Limb (tissue), 2 donors: Measurements from ENCODE around the gene WDR47.
A peak's percentile ranks its signal among the peaks of the same experiment; 100 is the strongest.
"Not testable (repeated sequence)": the region's sequence is repeated elsewhere in the genome, so short reads cannot be mapped to it uniquely, and the experiment has no call there.

Experiments used
- DNase-seq, 2 donors: peaks; one replicate each; pipeline ENCODE4 v3.0.0-alpha.2; 2016; ENCODE audit errors: extremely low spot score in 2 of 2

Gene WDR47

GRCh38 chr1:109052145-109052544, 10.2 kb upstream of the WDR47 start:
- DNase-seq = not testable (repeated sequence)

- no peak for DNase-seq
These were observed 8.5 kb upstream of the WDR47 start for GRCh38 chr1:109050228-109050995.

GRCh38 chr1:109048335-109048734, 6.4 kb upstream of the WDR47 start:
- no peak for DNase-seq

- no peak for DNase-seq
These were observed 5.4 kb upstream of the WDR47 start for GRCh38 chr1:109047339-109047738.

GRCh38 chr1:109046671-109047070, 4.8 kb upstream of the WDR47 start:
- no peak for DNase-seq

- DNase-seq = no peak
These were observed 3.7 kb upstream of the WDR47 start for GRCh38 chr1:109045595-109045994.

- DNase-seq = peak; percentile 18 to 69
These were observed 797 bp downstream of the WDR47 start for GRCh38 chr1:109040989-109041620.

- DNase-seq = no peak
These were observed 1.3 kb downstream of the WDR47 start for GRCh38 chr1:109040627-109040988.

GRCh38 chr1:109034382-109034781, 7.5 kb downstream of the WDR47 start:
- no peak for DNase-seq

GRCh38 chr1:109029493-109029892, 12.4 kb downstream of the WDR47 start:
- not testable (repeated sequence) for DNase-seq

GRCh38 chr1:109027841-109028240, 14.1 kb downstream of the WDR47 start:
- no peak for DNase-seq

GRCh38 chr1:109025694-109026093, 16.2 kb downstream of the WDR47 start:
- DNase-seq = no peak

GRCh38 chr1:109024646-109025045, 17.3 kb downstream of the WDR47 start:
- DNase-seq = no peak

- DNase-seq = no peak
These were observed 21.1 kb downstream of the WDR47 start for GRCh38 chr1:109020693-109021257.

GRCh38 chr1:109017719-109018118, 24.2 kb downstream of the WDR47 start:
- DNase-seq = not testable (repeated sequence)

- DNase-seq = no peak
These were observed 24.8 kb downstream of the WDR47 start for GRCh38 chr1:109017134-109017533.

- no peak for DNase-seq
These were observed 30.6 kb downstream of the WDR47 start for GRCh38 chr1:109011335-109011734.

GRCh38 chr1:108996622-108997021, 45.3 kb downstream of the WDR47 start:
- DNase-seq = not testable (repeated sequence)

- no peak for DNase-seq
These were observed 58.8 kb downstream of the WDR47 start for GRCh38 chr1:108983114-108983513.

GRCh38 chr1:108976658-108977057, 65.2 kb downstream of the WDR47 start:
- no peak for DNase-seq

- DNase-seq = no peak
These were observed 69.0 kb downstream of the WDR47 start for GRCh38 chr1:108972951-108973350.

GRCh38 chr1:108969346-108969745, 72.6 kb downstream of the WDR47 start:
- no peak for DNase-seq
